GM21367 (cell line): ENCODE measurements around the gene ADGRG2.
"Not testable (repeated sequence)": the region's sequence is repeated elsewhere in the genome, so short reads cannot be mapped to it uniquely, and the experiment has no call there.

Experiments used
- ATAC-seq: cut with Tn5 transposase; IDR thresholded peaks from one replicate; pipeline ENCODE4 v1.9.1; 2021; ENCODE audit not compliant: unreplicated experiment

ADGRG2 gene

GRCh38 chrX:19007868-19008267, 114.4 kb downstream of the ADGRG2 start:
- no peak for ATAC-seq

- no peak for ATAC-seq
Measured at GRCh38 chrX:19007011-19007410, 115.3 kb downstream of the ADGRG2 start.

- ATAC-seq = no peak
Measured at GRCh38 chrX:19005909-19006308, 116.4 kb downstream of the ADGRG2 start.

- ATAC-seq = no peak
Measured at GRCh38 chrX:19003756-19004155, 118.5 kb downstream of the ADGRG2 start.

GRCh38 chrX:18998653-18999052, 123.6 kb downstream of the ADGRG2 start:
- no peak for ATAC-seq

GRCh38 chrX:18997916-18998315, 124.4 kb downstream of the ADGRG2 start:
- ATAC-seq = no peak

- no peak for ATAC-seq
Measured at GRCh38 chrX:18996536-18996935, 125.7 kb downstream of the ADGRG2 start.

GRCh38 chrX:18995221-18995620, 127.0 kb downstream of the ADGRG2 start:
- no peak for ATAC-seq

- no peak for ATAC-seq
Measured at GRCh38 chrX:18994713-18995112, 127.6 kb downstream of the ADGRG2 start.

GRCh38 chrX:18992829-18993228, 129.4 kb downstream of the ADGRG2 start:
- ATAC-seq = no peak

- ATAC-seq = peak; percentile 2
Measured at GRCh38 chrX:18985186-18985435, 137.2 kb downstream of the ADGRG2 start.

- peak; percentile 78 for ATAC-seq
Measured at GRCh38 chrX:18984381-18985185, 137.7 kb downstream of the ADGRG2 start.

- ATAC-seq = peak; percentile 40
Measured at GRCh38 chrX:18983666-18984380, 138.4 kb downstream of the ADGRG2 start, which contains the start of gene PHKA2. Gene PHKA2 (minus strand): TSS chrX:18984114. CDS start chrX:18983932, 182 bp downstream.

GRCh38 chrX:18981124-18981807, 141.0 kb downstream of the ADGRG2 start:
- ATAC-seq = no peak

- ATAC-seq = not testable (repeated sequence)
Measured at GRCh38 chrX:18980262-18980661, 142.0 kb downstream of the ADGRG2 start.

- ATAC-seq = no peak
Measured at GRCh38 chrX:18974993-18975392, 147.3 kb downstream of the ADGRG2 start.

- no peak for ATAC-seq
Measured at GRCh38 chrX:18973527-18974192, 148.6 kb downstream of the ADGRG2 start.

- no peak for ATAC-seq
Measured at GRCh38 chrX:18971506-18971905, 150.8 kb downstream of the ADGRG2 start.

- no peak for ATAC-seq
Measured at GRCh38 chrX:18970465-18970864, 151.8 kb downstream of the ADGRG2 start.

GRCh38 chrX:18966624-18967023, 155.6 kb downstream of the ADGRG2 start:
- no peak for ATAC-seq

- ATAC-seq = no peak
Measured at GRCh38 chrX:18964901-18965300, 157.4 kb downstream of the ADGRG2 start.
